ENCODE measurements around the gene HSF5.
"Not testable (repeated sequence)": the region's sequence is repeated elsewhere in the genome, so short reads cannot be mapped to it uniquely, and the experiment has no call there.

The HSF5 gene

GRCh38 chr17:58516644-58517377 is 28.6 kb upstream of the HSF5 start:
- DNase-seq = no peak

GRCh38 chr17:58515286-58515685 is 27.1 kb upstream of the HSF5 start:
- no peak for DNase-seq

- no peak for DNase-seq
Measured at GRCh38 chr17:58514770-58515157, 26.6 kb upstream of the HSF5 start.

GRCh38 chr17:58513965-58514769 is 26.0 kb upstream of the HSF5 start, which contains the start of gene MTMR4:
Gene MTMR4 (minus strand): TSS chr17:58514638. CDS start chr17:58514407, 231 bp downstream.
- peak; percentile 79 for DNase-seq

GRCh38 chr17:58513267-58513964 is 25.2 kb upstream of the HSF5 start:
- no peak for DNase-seq

GRCh38 chr17:58510075-58510474 is 21.9 kb upstream of the HSF5 start:
- DNase-seq = no peak

GRCh38 chr17:58508341-58509067 is 20.3 kb upstream of the HSF5 start:
- no peak for DNase-seq

GRCh38 chr17:58507123-58507634 is 19.0 kb upstream of the HSF5 start:
- no peak for DNase-seq

GRCh38 chr17:58506354-58507080 is 18.3 kb upstream of the HSF5 start:
- DNase-seq = no peak

- DNase-seq = no peak
Measured at GRCh38 chr17:58504826-58505351, 16.7 kb upstream of the HSF5 start.

- DNase-seq = no peak
Measured at GRCh38 chr17:58503866-58504265, 15.7 kb upstream of the HSF5 start.

- DNase-seq = not testable (repeated sequence)
Measured at GRCh38 chr17:58503134-58503533, 14.9 kb upstream of the HSF5 start.

GRCh38 chr17:58501451-58501850 is 13.2 kb upstream of the HSF5 start:
- no peak for DNase-seq

- DNase-seq = no peak
Measured at GRCh38 chr17:58498177-58498828, 10.1 kb upstream of the HSF5 start.

GRCh38 chr17:58493506-58493905 is 5.3 kb upstream of the HSF5 start:
- no peak for DNase-seq

GRCh38 chr17:58492238-58493121 is 4.3 kb upstream of the HSF5 start:
- no peak for DNase-seq

GRCh38 chr17:58491510-58492045 is 3.4 kb upstream of the HSF5 start:
- DNase-seq = no peak

GRCh38 chr17:58488428-58488890 is 251 bp upstream of the HSF5 start:
- DNase-seq = no peak

- no peak for DNase-seq
Measured at GRCh38 chr17:58484600-58484999, 3.6 kb downstream of the HSF5 start.

GRCh38 chr17:58481798-58482197 is 6.4 kb downstream of the HSF5 start:
- DNase-seq = not testable (repeated sequence)
